OCI-LY3 (cell line): Measurements from ENCODE around the gene GRM8.

Experiments used
- CTCF ChIP-seq: fragments of 200-600, 300-600 bp; sonication (generic); IDR thresholded peaks from 2 replicates; pipeline ENCODE4 v1.5.1; 2014; ENCODE audit warnings: antibody characterized with exemption, low read length, low read depth
- EZH2phosphoT487 ChIP-seq: fragments of 200-600 bp; shearing (Covaris generic); IDR thresholded peaks from 2 replicates; pipeline ENCODE4 v1.6.1; 2018; ENCODE audit warnings: antibody characterized with exemption, mixed run types, low read depth

- no peak for TF ChIP-seq CTCF
- TF ChIP-seq EZH2phosphoT487, result no peak
These were observed 453.2 kb downstream of the GRM8 start for GRCh38 chr7:126799541-126799940.
